HEK293 (cell line): ENCODE results near the gene CDC37.

Experiments
- GFI1B ChIP-seq: fragments of 450-650 bp; formaldehyde crosslinking; IDR thresholded peaks from 2 replicates; pipeline ENCODE4 v1.5.1; 2016; ENCODE audit warnings: missing biosample characterization, missing genetic modification characterization
- GLIS1 ChIP-seq: fragments of 450-650 bp; formaldehyde crosslinking; IDR thresholded peaks from 2 replicates; pipeline ENCODE4 v1.5.1; 2016; ENCODE audit warnings: missing biosample characterization, missing genetic modification characterization
- KLF10 ChIP-seq: fragments of 450-650 bp; IDR thresholded peaks from 2 replicates; pipeline ENCODE4 v1.5.1; 2018; ENCODE audit warnings: missing biosample characterization, mild to moderate bottlenecking, missing genetic modification characterization
- MZF1 ChIP-seq: fragments of 450-650 bp; formaldehyde crosslinking; IDR thresholded peaks from 2 replicates; pipeline ENCODE4 v1.5.1; 2017; ENCODE audit warnings: missing biosample characterization, missing genetic modification characterization, borderline replicate concordance
- SP7 ChIP-seq: fragments of 450-650 bp; formaldehyde crosslinking; IDR thresholded peaks from 2 replicates; pipeline ENCODE4 v1.5.1; 2016; ENCODE audit warnings: missing biosample characterization, missing genetic modification characterization
- YY2 ChIP-seq: fragments of 450-650 bp; formaldehyde crosslinking; IDR thresholded peaks from 2 replicates; pipeline ENCODE4 v1.5.1; 2016; ENCODE audit warnings: missing biosample characterization, missing genetic modification characterization
- ZFP41 ChIP-seq: fragments of 450-650 bp; formaldehyde crosslinking; IDR thresholded peaks from 2 replicates; pipeline ENCODE4 v1.5.1; 2016; ENCODE audit warnings: missing biosample characterization, missing genetic modification characterization, borderline replicate concordance
- ZNF112 ChIP-seq: fragments of 450-650 bp; formaldehyde crosslinking; IDR thresholded peaks from 2 replicates; pipeline ENCODE4 v1.5.0; 2017; ENCODE audit warnings: missing biosample characterization, missing genetic modification characterization
- ZNF155 ChIP-seq: fragments of 450-650 bp; formaldehyde crosslinking; IDR thresholded peaks from 2 replicates; pipeline ENCODE4 v1.5.1; 2016; ENCODE audit warnings: missing biosample characterization, missing genetic modification characterization
- ZNF169 ChIP-seq: fragments of 450-650 bp; formaldehyde crosslinking; IDR thresholded peaks from 2 replicates; pipeline ENCODE4 v1.5.1; 2016; ENCODE audit warnings: missing biosample characterization, missing genetic modification characterization
- ZNF239 ChIP-seq: fragments of 450-650 bp; formaldehyde crosslinking; IDR thresholded peaks from 2 replicates; pipeline ENCODE4 v1.5.1; 2016; ENCODE audit warnings: missing biosample characterization, missing genetic modification characterization
- ZNF324 ChIP-seq: fragments of 450-650 bp; formaldehyde crosslinking; IDR thresholded peaks from 2 replicates; pipeline ENCODE4 v1.5.1; 2016; ENCODE audit warnings: missing biosample characterization, missing genetic modification characterization
- ZNF394 ChIP-seq: fragments of 450-650 bp; formaldehyde crosslinking; IDR thresholded peaks from 2 replicates; pipeline ENCODE4 v1.5.1; 2016; ENCODE audit warnings: missing biosample characterization, missing genetic modification characterization, mild to moderate bottlenecking, moderate library complexity, borderline replicate concordance
- ZNF433 ChIP-seq: fragments of 450-650 bp; formaldehyde crosslinking; IDR thresholded peaks from 2 replicates; pipeline ENCODE4 v1.5.1; 2016; ENCODE audit warnings: missing biosample characterization, missing genetic modification characterization, low read depth
- ZNF555 ChIP-seq: fragments of 450-650 bp; formaldehyde crosslinking; conservative IDR thresholded peaks from 2 replicates; pipeline ENCODE4 v1.5.1; 2017; ENCODE audit warnings: missing biosample characterization, mild to moderate bottlenecking, missing genetic modification characterization, inconsistent platforms
- ZNF558 ChIP-seq: fragments of 450-650 bp; formaldehyde crosslinking; IDR thresholded peaks from 2 replicates; pipeline ENCODE4 v1.5.1; 2016; ENCODE audit warnings: missing biosample characterization, missing genetic modification characterization
- ZNF670 ChIP-seq: fragments of 450-650 bp; formaldehyde crosslinking; IDR thresholded peaks from 2 replicates; pipeline ENCODE4 v1.5.1; 2016; ENCODE audit warnings: missing biosample characterization, missing genetic modification characterization, low read depth
- TF ChIP-seq, protein P1 (sequence below): fragments of 450-650 bp; formaldehyde crosslinking; IDR thresholded peaks from 2 replicates; pipeline ENCODE4 v1.5.1; 2016; ENCODE audit warnings: missing biosample characterization, missing genetic modification characterization
- TF ChIP-seq, protein P2 (sequence below): fragments of 450-650 bp; formaldehyde crosslinking; IDR thresholded peaks from 2 replicates; pipeline ENCODE4 v1.5.1; 2016; ENCODE audit warnings: missing biosample characterization, missing genetic modification characterization, borderline replicate concordance
- TF ChIP-seq, protein P3 (sequence below): fragments of 450-650 bp; formaldehyde crosslinking; IDR thresholded peaks from 2 replicates; pipeline ENCODE4 v1.5.1; 2016; ENCODE audit warnings: missing biosample characterization, missing genetic modification characterization
- TF ChIP-seq, protein P4 (sequence below): IDR thresholded peaks from 2 replicates; pipeline ENCODE4 v1.6.1; 2011; ENCODE audit warnings: mild to moderate bottlenecking, low read depth, low read length, borderline replicate concordance
- TF ChIP-seq, protein P5 (sequence below): fragments of 450-650 bp; formaldehyde crosslinking; IDR thresholded peaks from 2 replicates; pipeline ENCODE4 v1.5.1; 2016; ENCODE audit warnings: missing biosample characterization, missing genetic modification characterization
- TF ChIP-seq, protein P6 (sequence below): fragments of 450-650 bp; formaldehyde crosslinking; IDR thresholded peaks from 2 replicates; pipeline ENCODE4 v1.5.1; 2017; ENCODE audit warnings: missing biosample characterization, missing genetic modification characterization

CDC37 gene

DNA sequence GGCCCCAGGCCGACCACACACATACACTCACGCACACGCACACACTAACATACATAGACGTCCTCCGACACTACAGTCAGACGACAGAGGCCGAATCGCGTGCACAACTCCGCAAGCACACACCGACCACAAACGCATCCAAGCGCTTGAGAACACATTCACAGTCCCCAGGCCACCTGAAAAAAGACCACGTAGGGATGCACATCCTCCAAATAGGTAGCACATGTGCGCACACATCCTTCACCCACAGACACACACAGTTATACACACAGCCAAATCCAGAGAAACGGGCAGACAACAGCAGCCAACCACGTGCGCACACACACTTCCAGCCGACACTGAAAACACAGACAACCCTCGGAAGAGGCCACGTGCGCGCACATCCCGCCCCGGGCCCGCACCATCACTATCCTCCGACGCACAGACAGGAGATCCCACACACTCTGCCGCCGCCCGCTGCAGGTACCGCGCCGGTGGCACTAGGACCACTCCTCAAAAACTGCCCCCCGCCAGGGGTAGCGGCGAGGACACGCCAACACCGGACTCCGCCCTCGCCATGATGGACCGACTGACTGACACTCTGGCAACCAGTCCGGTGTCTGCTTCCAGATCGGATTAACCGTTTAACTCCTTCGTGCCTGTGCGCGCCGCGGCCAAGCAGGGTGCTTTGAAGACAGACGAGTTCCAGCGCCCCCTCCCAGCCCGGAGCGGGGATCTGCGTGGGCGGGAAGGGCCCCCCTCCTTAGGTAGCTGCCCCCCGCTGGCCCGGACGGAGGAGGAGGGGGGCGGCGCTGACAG lies 16.5 kb upstream of the CDC37 start (continued):
- TF ChIP-seq, protein P1, sequence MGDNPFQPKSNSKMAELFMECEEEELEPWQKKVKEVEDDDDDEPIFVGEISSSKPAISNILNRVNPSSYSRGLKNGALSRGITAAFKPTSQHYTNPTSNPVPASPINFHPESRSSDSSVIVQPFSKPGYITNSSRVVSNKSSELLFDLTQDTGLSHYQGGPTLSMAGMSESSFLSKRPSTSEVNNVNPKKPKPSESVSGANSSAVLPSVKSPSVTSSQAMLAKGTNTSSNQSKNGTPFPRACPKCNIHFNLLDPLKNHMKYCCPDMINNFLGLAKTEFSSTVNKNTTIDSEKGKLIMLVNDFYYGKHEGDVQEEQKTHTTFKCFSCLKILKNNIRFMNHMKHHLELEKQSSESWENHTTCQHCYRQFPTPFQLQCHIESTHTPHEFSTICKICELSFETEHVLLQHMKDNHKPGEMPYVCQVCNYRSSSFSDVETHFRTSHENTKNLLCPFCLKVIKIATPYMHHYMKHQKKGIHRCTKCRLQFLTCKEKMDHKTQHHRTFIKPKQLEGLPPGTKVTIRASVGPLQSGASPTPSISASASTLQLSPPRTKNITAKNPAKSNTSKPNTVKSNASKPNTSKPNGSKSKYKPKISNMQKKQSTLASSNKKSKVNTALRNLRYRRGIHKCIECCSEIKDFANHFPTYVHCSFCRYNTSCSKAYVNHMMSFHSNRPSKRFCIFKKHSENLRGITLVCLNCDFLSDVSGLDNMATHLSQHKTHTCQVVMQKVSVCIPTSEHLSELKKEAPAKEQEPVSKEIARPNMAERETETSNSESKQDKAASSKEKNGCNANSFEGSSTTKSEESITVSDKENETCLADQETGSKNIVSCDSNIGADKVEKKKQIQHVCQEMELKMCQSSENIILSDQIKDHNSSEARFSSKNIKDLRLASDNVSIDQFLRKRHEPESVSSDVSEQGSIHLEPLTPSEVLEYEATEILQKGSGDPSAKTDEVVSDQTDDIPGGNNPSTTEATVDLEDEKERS (tag by site-specific recombination): peak; percentile 7; the same call in 1 of the 2 replicates
- TF ChIP-seq ZNF112 (no peak), ZNF394 (peak; percentile 35; the same call in 1 of the 2 replicates), YY2 (tag by site-specific recombination) (peak; percentile 71; the same call in 1 of the 2 replicates), ZFP41 (tag by site-specific recombination) (no peak), ZNF324 (peak; percentile 59; the same call in 1 of the 2 replicates), GLIS1 (tag by site-specific recombination) (peak; percentile 93), KLF10 (tag by site-specific recombination) (no peak; the same call in 1 of the 2 replicates), MZF1 (tag by site-specific recombination) (no peak), ZNF155 (no peak), ZNF239 (no peak), ZNF558 (tag by site-specific recombination) (no peak), ZNF555 (no peak), GFI1B (tag by site-specific recombination) (no peak), ZNF169 (tag by site-specific recombination) (peak; percentile 20; the same call in 1 of the 2 replicates), SP7 (tag by site-specific recombination) (peak; percentile 86), ZNF670 (no peak), ZNF433 (tag by site-specific recombination) (no peak)
- TF ChIP-seq, protein P2, sequence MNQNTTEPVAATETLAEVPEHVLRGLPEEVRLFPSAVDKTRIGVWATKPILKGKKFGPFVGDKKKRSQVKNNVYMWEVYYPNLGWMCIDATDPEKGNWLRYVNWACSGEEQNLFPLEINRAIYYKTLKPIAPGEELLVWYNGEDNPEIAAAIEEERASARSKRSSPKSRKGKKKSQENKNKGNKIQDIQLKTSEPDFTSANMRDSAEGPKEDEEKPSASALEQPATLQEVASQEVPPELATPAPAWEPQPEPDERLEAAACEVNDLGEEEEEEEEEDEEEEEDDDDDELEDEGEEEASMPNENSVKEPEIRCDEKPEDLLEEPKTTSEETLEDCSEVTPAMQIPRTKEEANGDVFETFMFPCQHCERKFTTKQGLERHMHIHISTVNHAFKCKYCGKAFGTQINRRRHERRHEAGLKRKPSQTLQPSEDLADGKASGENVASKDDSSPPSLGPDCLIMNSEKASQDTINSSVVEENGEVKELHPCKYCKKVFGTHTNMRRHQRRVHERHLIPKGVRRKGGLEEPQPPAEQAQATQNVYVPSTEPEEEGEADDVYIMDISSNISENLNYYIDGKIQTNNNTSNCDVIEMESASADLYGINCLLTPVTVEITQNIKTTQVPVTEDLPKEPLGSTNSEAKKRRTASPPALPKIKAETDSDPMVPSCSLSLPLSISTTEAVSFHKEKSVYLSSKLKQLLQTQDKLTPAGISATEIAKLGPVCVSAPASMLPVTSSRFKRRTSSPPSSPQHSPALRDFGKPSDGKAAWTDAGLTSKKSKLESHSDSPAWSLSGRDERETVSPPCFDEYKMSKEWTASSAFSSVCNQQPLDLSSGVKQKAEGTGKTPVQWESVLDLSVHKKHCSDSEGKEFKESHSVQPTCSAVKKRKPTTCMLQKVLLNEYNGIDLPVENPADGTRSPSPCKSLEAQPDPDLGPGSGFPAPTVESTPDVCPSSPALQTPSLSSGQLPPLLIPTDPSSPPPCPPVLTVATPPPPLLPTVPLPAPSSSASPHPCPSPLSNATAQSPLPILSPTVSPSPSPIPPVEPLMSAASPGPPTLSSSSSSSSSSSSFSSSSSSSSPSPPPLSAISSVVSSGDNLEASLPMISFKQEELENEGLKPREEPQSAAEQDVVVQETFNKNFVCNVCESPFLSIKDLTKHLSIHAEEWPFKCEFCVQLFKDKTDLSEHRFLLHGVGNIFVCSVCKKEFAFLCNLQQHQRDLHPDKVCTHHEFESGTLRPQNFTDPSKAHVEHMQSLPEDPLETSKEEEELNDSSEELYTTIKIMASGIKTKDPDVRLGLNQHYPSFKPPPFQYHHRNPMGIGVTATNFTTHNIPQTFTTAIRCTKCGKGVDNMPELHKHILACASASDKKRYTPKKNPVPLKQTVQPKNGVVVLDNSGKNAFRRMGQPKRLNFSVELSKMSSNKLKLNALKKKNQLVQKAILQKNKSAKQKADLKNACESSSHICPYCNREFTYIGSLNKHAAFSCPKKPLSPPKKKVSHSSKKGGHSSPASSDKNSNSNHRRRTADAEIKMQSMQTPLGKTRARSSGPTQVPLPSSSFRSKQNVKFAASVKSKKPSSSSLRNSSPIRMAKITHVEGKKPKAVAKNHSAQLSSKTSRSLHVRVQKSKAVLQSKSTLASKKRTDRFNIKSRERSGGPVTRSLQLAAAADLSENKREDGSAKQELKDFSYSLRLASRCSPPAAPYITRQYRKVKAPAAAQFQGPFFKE (tag by site-specific recombination): no peak
- TF ChIP-seq, protein P3, sequence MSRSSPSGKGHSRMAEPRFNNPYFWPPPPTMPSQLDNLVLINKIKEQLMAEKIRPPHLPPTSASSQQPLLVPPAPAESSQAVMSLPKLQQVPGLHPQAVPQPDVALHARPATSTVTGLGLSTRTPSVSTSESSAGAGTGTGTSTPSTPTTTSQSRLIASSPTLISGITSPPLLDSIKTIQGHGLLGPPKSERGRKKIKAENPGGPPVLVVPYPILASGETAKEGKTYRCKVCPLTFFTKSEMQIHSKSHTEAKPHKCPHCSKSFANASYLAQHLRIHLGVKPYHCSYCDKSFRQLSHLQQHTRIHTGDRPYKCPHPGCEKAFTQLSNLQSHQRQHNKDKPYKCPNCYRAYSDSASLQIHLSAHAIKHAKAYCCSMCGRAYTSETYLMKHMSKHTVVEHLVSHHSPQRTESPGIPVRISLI (tag by site-specific recombination): no peak
- TF ChIP-seq, protein P4, sequence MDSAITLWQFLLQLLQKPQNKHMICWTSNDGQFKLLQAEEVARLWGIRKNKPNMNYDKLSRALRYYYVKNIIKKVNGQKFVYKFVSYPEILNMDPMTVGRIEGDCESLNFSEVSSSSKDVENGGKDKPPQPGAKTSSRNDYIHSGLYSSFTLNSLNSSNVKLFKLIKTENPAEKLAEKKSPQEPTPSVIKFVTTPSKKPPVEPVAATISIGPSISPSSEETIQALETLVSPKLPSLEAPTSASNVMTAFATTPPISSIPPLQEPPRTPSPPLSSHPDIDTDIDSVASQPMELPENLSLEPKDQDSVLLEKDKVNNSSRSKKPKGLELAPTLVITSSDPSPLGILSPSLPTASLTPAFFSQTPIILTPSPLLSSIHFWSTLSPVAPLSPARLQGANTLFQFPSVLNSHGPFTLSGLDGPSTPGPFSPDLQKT: no peak
- TF ChIP-seq, protein P5, sequence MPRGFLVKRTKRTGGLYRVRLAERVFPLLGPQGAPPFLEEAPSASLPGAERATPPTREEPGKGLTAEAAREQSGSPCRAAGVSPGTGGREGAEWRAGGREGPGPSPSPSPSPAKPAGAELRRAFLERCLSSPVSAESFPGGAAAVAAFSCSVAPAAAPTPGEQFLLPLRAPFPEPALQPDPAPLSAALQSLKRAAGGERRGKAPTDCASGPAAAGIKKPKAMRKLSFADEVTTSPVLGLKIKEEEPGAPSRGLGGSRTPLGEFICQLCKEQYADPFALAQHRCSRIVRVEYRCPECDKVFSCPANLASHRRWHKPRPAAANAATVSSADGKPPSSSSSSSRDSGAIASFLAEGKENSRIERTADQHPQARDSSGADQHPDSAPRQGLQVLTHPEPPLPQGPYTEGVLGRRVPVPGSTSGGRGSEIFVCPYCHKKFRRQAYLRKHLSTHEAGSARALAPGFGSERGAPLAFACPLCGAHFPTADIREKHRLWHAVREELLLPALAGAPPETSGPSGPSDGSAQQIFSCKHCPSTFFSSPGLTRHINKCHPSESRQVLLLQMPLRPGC (tag by site-specific recombination): peak; percentile 49
- TF ChIP-seq, protein P6, sequence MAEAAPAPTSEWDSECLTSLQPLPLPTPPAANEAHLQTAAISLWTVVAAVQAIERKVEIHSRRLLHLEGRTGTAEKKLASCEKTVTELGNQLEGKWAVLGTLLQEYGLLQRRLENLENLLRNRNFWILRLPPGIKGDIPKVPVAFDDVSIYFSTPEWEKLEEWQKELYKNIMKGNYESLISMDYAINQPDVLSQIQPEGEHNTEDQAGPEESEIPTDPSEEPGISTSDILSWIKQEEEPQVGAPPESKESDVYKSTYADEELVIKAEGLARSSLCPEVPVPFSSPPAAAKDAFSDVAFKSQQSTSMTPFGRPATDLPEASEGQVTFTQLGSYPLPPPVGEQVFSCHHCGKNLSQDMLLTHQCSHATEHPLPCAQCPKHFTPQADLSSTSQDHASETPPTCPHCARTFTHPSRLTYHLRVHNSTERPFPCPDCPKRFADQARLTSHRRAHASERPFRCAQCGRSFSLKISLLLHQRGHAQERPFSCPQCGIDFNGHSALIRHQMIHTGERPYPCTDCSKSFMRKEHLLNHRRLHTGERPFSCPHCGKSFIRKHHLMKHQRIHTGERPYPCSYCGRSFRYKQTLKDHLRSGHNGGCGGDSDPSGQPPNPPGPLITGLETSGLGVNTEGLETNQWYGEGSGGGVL (tag by site-specific recombination): peak; percentile 35; the same call in 1 of the 2 replicates
